ENCODE measurements around the gene PALD1. TPM values are rescaled to one million over a fixed set of nuclear protein-coding genes. Genes with fewer than 3 reads are reported as not detected.

The PALD1 gene
- total and polyA plus RNA-seq, 2 of the 4 experiments (the other 2 are of a cell fraction) = 0.12 to 0.18 TPM

- Histone ChIP-seq H3K27me3 (ENCODE audit: control insufficient read depth, insufficient read depth, low read length) (peaks cover 4% of the 10 kb centered on the region), H3K56ac (ENCODE audit: extremely low read depth, insufficient read depth, low read length) (no peak overlapping the region), H3K4me2 (ENCODE audit: low read depth, low read length) (peak overlapping the region; percentile 17; the same call in 1 of the 2 replicates), H2AK5ac (ENCODE audit: low read depth, low read length) (no peak overlapping the region), H3K36me3 (ENCODE audit: control insufficient read depth, insufficient read depth, low read length) (no peaks in the 10 kb centered on the region), H3K4me3 (ENCODE audit: insufficient read depth, low read depth, low read length) (no peak overlapping the region), H3K4ac (ENCODE audit: low read depth, low read length) (no peak overlapping the region), H3K27ac (ENCODE audit: insufficient read depth, low read length) (no peak overlapping the region), H3K18ac (ENCODE audit: low read depth, low read length) (no peak overlapping the region), H3K23ac (ENCODE audit: low read depth, low read length) (no peak overlapping the region), H3K14ac (replicated peaks; ENCODE audit: low read depth, low read length) (no peak overlapping the region), H2BK15ac (ENCODE audit: low read depth, low read length) (no peak overlapping the region), H2BK120ac (ENCODE audit: low read depth, low read length) (no peak overlapping the region), H4K91ac (ENCODE audit: insufficient read depth, low read depth, low read length) (no peak overlapping the region), H3K9me3 (ENCODE audit: control insufficient read depth, insufficient read depth, low read length) (no peaks in the 10 kb centered on the region), H2BK5ac (ENCODE audit: low read depth, low read length, poor library complexity, severe bottlenecking) (no peak overlapping the region), H4K20me1 (ENCODE audit: insufficient read depth, low read length) (no peaks in the 10 kb centered on the region), H3K4me1 (ENCODE audit: control insufficient read depth, insufficient read depth, low read length) (0 out of 2 replicates have a peak, but pooled peaks cover 2% of the 10 kb centered on the region), H3K79me1 (ENCODE audit: low read depth in 1 of 2, low read length in 2 of 2) (no peaks in the 10 kb centered on the region), H2BK20ac (ENCODE audit: low read depth, low read length) (no peak overlapping the region), H2AFZ (replicated peaks; ENCODE audit: low read length, poor library complexity) (no peak overlapping the region), H3K9me1 (ENCODE audit: insufficient read depth, low read length) (0 out of 2 replicates have a peak, but pooled peaks cover 3% of the 10 kb centered on the region), H4K8ac (ENCODE audit: low read depth in 2 of 2, low read length in 2 of 2) (no peak overlapping the region), H2AK9ac (replicated peaks; ENCODE audit: low read depth, low read length, poor library complexity) (no peak overlapping the region), H3K9ac (ENCODE audit: low read depth, low read length) (no peak overlapping the region), H4K5ac (ENCODE audit: low read depth, low read length) (no peak overlapping the region)
- ATAC-seq (ENCODE audit: low read depth) = no peak
- TF ChIP-seq FOS (IDR thresholded peaks at IDR 0.05; ENCODE audit: low read depth, low read length) (no peak), SMC3 (IDR thresholded peaks at IDR 0.05; ENCODE audit: low read depth, low read length) (no peak), RFX5 (IDR thresholded peaks at IDR 0.05; ENCODE audit: low read depth, low read length) (no peak), CTCF (conservative IDR thresholded peaks at IDR 0.05; ENCODE audit: low read depth, low read length) (no peak), POLR2A (IDR thresholded peaks at IDR 0.05; ENCODE audit: low read depth, low read length) (no peak), CEBPB (IDR thresholded peaks at IDR 0.05; ENCODE audit: low read depth, low read length) (no peak), MAZ (IDR thresholded peaks at IDR 0.05; ENCODE audit: borderline replicate concordance, low read depth, low read length) (no peak), NFE2L2 (IDR thresholded peaks at IDR 0.05; ENCODE audit: low read depth, low read length) (no peak), RAD21 (IDR thresholded peaks at IDR 0.05; ENCODE audit: low read length) (no peak), BHLHE40 (IDR thresholded peaks at IDR 0.05; ENCODE audit: low read depth, low read length) (no peak), USF2 (IDR thresholded peaks at IDR 0.05; ENCODE audit: low read depth, low read length) (no peak), MXI1 (IDR thresholded peaks at IDR 0.05; ENCODE audit: borderline replicate concordance, low read depth, low read length) (no peak), MAFK (IDR thresholded peaks at IDR 0.05; ENCODE audit: low read depth, low read length) (no peak), RCOR1 (IDR thresholded peaks at IDR 0.05; ENCODE audit: insufficient replicate concordance, low read length) (no peak), ELK1 (IDR thresholded peaks at IDR 0.05; ENCODE audit: borderline replicate concordance, low read depth, low read length) (no peak), CHD1 (IDR thresholded peaks at IDR 0.05; ENCODE audit: low read depth, low read length) (no peak)
- POLR2A ChIA-PET (ENCODE audit: unreplicated experiment) = no interaction called here
- intact Hi-C loops (cut with micrococcal nuclease) = no loop called here
- BruUV-seq (replicated peaks) = no TSS peak
- WGBS, 2 experiments (ENCODE audit: extremely low coverage in 2 of 2, insufficient read length in 1 of 2) = no CpG with 5 or more reads among the region's 7 CpGs
- CTCF ChIA-PET = no interaction called here
- DNase-seq = peak; percentile 56
- dilution Hi-C loops (cut with HindIII; ENCODE audit: low sequenced_read_pairs, unreplicated experiment) = no loop called here
- in situ Hi-C loops (cut with MboI; ENCODE audit: low sequenced_read_pairs) = no loop called here
These were observed 99.9 kb downstream of the PALD1 start for GRCh38 chr10:70578371-70578947.

Measured in IMR-90 (cell line).